Dendritic cell treated with granulocyte-macrophage colony-stimulating factor and Interleukin-4, amounts not matched to agents 40 ng/mL and 50 ng/mL, for 4 days (primary cell): ENCODE measurements around the gene NCMAP.

Experiments used
- H3K27ac Mint-ChIP-seq: one replicate; pipeline ENCODE4 v1.8.0; 2022; ENCODE audit warnings: mild to moderate bottlenecking, mixed read lengths
- H3K27me3 Mint-ChIP-seq: one replicate; pipeline ENCODE4 v1.8.0; 2022; ENCODE audit warnings: mild to moderate bottlenecking, mixed read lengths
- H3K36me3 Mint-ChIP-seq: one replicate; pipeline ENCODE4 v1.8.0; 2022; ENCODE audit warnings: low read depth, mixed read lengths
- H3K4me1 Mint-ChIP-seq: one replicate; pipeline ENCODE4 v1.8.0; 2022; ENCODE audit warnings: low read depth, mixed read lengths
- H3K4me3 Mint-ChIP-seq: one replicate; pipeline ENCODE4 v1.8.0; 2022; ENCODE audit warnings: mild to moderate bottlenecking, moderate library complexity, mixed read lengths
- H3K9me3 Mint-ChIP-seq: one replicate; pipeline ENCODE4 v1.8.0; 2022; ENCODE audit warnings: mixed read lengths
- intact Hi-C: fragments of 100-400 bp; cut with micrococcal nuclease; formaldehyde crosslinking; loops from one replicate; pipeline ENCODE4 v1.15.0; 2022

Gene NCMAP

DNA sequence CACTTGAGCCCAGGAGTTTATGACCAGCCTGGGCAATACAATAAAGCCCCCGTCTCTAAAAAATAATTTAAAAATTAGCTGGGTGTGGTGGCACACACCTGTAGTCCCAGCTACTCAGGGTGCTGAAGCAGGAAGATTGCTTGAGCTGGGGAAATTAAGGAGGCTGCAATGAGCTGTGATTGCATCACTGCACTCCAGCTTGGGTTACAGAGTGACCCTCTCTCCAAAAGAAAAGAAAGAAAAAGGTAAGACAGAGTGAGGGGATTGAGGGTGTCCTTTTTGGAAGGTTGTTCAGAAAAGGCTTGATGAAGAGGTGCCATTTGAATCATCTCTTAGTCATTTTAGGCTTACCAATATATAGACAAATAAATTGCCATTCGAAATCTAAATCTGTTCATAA lies 83.2 kb downstream of the NCMAP start:
- H3K4me1 Mint-ChIP-seq: peaks cover 44% of the 10 kb centered on the region
- H3K9me3 Mint-ChIP-seq: no peaks in the 10 kb centered on the region
- H3K36me3 Mint-ChIP-seq: peaks cover 17% of the 10 kb centered on the region
- intact Hi-C loops: loop anchor here (10.0 kb wide), 2 partner anchors 244 to 444 kb away; no protein-coding TSS in a partner anchor
- H3K27ac Mint-ChIP-seq: peak overlapping the region; percentile 90
- H3K4me3 Mint-ChIP-seq: no peak overlapping the region
- H3K27me3 Mint-ChIP-seq: no peaks in the 10 kb centered on the region

DNA sequence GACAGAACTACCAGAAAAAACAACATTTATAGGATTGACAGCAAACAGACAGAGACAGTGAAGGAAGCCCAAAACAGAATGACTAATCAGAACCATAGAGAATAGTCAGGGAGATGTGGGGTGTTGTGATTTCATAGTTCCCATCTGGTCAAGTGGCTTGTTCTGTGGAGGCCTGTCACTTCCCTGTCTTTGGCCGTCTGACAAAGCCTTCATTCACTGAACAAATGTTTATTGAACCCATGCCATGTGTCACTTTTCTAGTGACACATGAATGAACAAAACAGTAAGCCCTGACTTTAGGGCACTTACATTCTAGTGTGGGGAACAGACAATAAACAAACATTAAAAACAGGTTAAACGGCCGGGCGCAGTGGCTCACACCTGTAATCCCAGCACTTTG lies 84.0 kb downstream of the NCMAP start:
- peak overlapping the region; percentile 90 for H3K27ac Mint-ChIP-seq
- H3K27me3 Mint-ChIP-seq: no peaks in the 10 kb centered on the region
- H3K4me3 Mint-ChIP-seq: no peak overlapping the region
- H3K9me3 Mint-ChIP-seq: no peaks in the 10 kb centered on the region
- peaks cover 52% of the 10 kb centered on the region for H3K4me1 Mint-ChIP-seq
- intact Hi-C loops: loop anchor here (5.0 to 10.0 kb wide), 4 partner anchors 107 to 445 kb away; partner anchors contain the start of genes CLIC4 and NIPAL3
- peaks cover 23% of the 10 kb centered on the region for H3K36me3 Mint-ChIP-seq

DNA sequence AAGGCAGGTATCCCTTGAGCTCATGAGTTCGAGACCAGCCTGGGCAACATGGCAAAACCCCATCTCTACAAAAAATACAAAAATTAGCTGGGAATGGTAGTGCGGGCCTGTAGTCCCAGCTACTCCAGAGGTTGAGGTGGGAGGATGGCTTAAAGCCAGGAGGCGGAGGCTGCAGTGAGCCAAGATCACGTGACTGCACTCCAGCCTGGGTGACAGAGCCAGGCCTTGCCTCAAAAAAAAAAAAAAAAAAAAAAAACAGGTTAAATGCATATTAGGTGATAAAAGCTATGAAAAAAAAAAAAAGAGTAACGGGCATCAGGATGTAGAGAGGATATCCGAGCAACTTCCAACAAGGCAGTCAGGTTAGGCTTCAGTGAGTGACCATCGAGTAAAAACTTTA lies 84.4 kb downstream of the NCMAP start:
- peaks cover 27% of the 10 kb centered on the region for H3K36me3 Mint-ChIP-seq
- peaks cover 56% of the 10 kb centered on the region for H3K4me1 Mint-ChIP-seq
- no peaks in the 10 kb centered on the region for H3K27me3 Mint-ChIP-seq
- H3K4me3 Mint-ChIP-seq: no peak overlapping the region
- H3K9me3 Mint-ChIP-seq: no peaks in the 10 kb centered on the region
- intact Hi-C loops: loop anchor here (5.0 kb wide), 2 partner anchors 107 to 223 kb away; partner anchors contain the start of genes CLIC4 and NIPAL3
- H3K27ac Mint-ChIP-seq: peak overlapping the region; percentile 90

DNA sequence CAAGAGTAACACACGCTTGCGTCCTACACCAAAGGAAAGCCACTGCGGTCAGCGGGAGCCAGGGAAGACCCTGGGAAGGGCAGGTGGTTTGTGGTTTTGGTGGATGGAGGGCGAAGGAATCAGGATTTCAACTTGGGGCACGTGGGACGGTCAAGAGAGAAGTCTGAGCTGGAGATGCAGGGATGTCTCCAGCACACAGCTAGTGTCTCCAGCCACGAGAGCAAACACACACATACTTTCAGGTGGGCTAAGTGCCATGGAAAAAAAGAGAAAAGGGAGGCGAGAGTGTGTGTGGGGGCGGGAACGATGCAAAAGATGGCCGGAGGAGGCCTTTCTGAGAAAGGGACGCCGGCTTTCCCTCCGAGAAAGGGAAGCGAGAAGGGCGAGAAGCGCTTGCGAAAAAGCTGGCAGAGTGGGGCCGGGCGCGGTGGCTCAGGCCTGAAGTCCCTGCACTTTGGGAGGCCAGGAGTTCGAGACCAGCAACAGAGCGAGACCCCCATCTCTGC lies 85.8 kb downstream of the NCMAP start:
- intact Hi-C loops: loop anchor here (2.0 to 5.0 kb wide), 3 partner anchors 106 to 591 kb away; partner anchors contain the start of genes CLIC4, NIPAL3 and SYF2
- H3K4me3 Mint-ChIP-seq: peak overlapping the region; percentile 82
- peak overlapping the region; percentile 90 for H3K27ac Mint-ChIP-seq
- H3K36me3 Mint-ChIP-seq: peaks cover 41% of the 10 kb centered on the region
- no peaks in the 10 kb centered on the region for H3K9me3 Mint-ChIP-seq
- peaks cover 47% of the 10 kb centered on the region for H3K4me1 Mint-ChIP-seq
- H3K27me3 Mint-ChIP-seq: no peaks in the 10 kb centered on the region

DNA sequence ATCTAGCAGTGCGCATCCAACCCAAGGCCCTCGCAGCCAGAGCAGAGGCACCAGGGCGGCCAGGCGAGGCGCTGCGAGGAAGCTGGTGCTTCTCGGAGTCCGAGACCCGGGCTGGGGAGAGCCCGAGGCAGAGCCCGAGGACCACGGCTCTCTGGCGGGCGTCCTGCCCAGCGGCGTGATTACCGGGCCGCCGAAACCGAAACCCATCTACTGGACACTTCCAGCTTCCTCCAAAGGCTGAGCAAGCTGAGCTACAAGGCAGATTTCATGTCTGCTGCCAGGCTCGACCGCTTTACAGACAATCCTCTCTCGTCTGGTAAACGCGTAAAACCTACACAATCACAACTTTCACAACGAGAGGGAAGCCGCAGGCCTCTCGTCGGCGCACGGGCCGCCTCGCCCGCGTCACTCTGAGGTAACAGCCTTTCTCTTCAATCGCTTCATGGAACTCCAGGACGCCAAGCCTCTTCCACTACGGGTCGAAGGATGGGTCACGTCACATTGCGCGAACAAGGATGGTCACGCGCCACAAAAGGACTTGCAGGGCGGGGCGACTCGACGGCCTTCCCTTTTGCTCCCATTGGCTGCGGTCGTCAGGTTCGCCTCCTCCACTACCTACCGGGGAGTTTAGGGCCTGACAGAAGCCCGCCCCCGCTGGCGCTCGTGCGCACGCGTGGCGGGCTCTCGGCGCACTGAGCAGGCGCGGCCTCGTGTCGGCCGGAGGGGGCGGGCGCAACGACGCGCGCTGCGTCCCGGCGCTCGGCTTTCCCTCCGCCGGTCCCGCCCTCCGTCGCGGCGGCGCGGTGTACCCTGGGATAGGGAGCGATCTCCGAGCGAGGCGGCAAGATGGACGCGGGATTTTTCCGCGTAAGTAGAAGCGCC lies 86.8 kb downstream of the NCMAP start, which contains the start of gene SRRM1:
Gene SRRM1 (plus strand): TSS at position 822 of the 882 bp plus-strand sequence. CDS start 25 bp downstream, at position 847.
- H3K4me3 Mint-ChIP-seq: peak within 1 kb of the TSS; percentile 82
- peaks cover 47% of the 10 kb centered on the region for H3K4me1 Mint-ChIP-seq
- intact Hi-C loops: loop anchor here (2.0 to 5.0 kb wide), 3 partner anchors 105 to 590 kb away; partner anchors contain the start of genes CLIC4, NIPAL3 and SYF2
- no peaks in the 10 kb centered on the region for H3K27me3 Mint-ChIP-seq
- peaks cover 51% of the 10 kb centered on the region for H3K36me3 Mint-ChIP-seq
- H3K9me3 Mint-ChIP-seq: no peaks in the 10 kb centered on the region
- H3K27ac Mint-ChIP-seq: peak within 1 kb of the TSS; percentile 90

DNA sequence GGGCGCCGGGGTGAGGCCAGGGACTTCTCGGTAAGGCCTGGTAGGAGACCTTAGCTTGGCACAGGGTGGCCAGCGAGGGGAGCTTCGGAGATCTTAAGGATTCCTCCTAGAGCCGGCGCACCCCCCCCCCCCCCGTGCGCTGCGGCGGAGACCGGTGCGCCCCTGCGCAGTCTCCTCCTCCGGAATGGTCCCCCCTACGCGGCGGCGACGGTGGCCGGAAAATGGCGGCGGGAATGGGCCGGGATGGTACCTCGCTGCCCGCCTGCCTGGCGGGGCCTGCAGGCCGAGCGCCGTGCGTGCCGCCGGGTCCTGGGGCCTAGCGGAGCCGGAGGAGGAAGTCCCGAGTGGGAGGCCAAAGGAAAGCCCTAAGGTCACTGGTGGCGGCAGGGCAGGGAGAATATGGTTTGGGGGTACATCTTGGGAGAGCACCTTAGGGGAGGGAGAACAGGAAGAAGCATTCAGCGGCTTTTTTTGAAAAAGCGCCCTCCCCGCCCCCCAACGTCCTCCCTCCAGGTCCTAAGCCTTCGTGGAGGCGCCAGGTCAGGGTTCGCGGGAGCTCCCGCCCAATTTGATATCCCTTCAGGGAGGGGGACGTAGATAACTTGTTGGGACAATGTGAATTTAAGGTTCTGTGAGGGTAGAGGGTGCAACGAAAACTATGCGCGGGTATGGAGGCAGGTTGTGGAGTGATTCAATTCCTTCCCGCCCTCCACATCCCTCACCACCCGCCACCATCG lies 87.6 kb downstream of the NCMAP start:
- Mint-ChIP-seq H3K27ac (peak overlapping the region; percentile 90), H3K36me3 (peaks cover 59% of the 10 kb centered on the region), H3K27me3 (no peaks in the 10 kb centered on the region), H3K4me1 (peaks cover 47% of the 10 kb centered on the region), H3K9me3 (no peaks in the 10 kb centered on the region), H3K4me3 (peak overlapping the region; percentile 82)
- intact Hi-C loops: loop anchor here (2.0 to 5.0 kb wide), 3 partner anchors 104 to 589 kb away; partner anchors contain the start of genes CLIC4, NIPAL3 and SYF2

DNA sequence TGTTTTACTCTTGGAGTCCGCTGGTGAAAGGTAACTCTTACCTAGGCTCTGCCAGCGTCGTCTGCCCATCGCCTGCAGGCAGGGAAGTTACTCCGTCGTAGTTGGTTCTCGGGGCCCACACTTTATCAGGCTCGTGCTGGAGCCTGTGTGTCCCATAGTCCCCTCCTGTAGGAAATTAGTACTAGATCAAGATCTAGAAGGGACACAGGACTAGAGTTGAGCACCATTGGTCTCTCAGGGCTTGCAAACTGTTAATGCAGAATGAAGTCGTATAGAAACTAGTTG lies 88.2 kb downstream of the NCMAP start:
- no peaks in the 10 kb centered on the region for H3K9me3 Mint-ChIP-seq
- peak overlapping the region; percentile 90 for H3K27ac Mint-ChIP-seq
- intact Hi-C loops: loop anchor here (5.0 kb wide), 2 partner anchors 103 to 227 kb away; partner anchors contain the start of genes CLIC4 and NIPAL3
- H3K27me3 Mint-ChIP-seq: no peaks in the 10 kb centered on the region
- peaks cover 65% of the 10 kb centered on the region for H3K36me3 Mint-ChIP-seq
- H3K4me1 Mint-ChIP-seq: peaks cover 45% of the 10 kb centered on the region
- H3K4me3 Mint-ChIP-seq: peak overlapping the region; percentile 82

DNA sequence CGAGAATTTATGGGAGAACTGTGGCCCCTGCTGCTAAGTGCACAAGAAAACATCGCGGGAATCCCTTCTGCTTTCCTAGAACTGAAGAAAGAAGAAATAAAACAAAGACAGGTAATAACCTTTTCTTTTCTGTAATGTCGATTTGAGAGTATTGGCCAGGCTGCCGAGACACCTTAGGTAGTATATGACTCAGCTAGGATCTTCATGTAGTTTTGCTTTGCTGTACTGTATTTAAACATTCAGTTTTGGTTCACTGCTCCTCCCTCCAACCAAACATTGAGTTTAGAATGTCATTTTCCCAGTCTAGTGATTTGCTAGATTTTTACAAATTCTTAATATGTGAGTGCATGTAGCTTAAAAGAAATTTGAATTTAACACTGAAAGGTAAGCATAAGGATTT lies 93.0 kb downstream of the NCMAP start:
- peaks cover 14% of the 10 kb centered on the region for H3K4me1 Mint-ChIP-seq
- H3K4me3 Mint-ChIP-seq: no peak overlapping the region
- H3K27ac Mint-ChIP-seq: no peak overlapping the region
- no peaks in the 10 kb centered on the region for H3K27me3 Mint-ChIP-seq
- H3K9me3 Mint-ChIP-seq: no peaks in the 10 kb centered on the region
- intact Hi-C loops: no loop called here
- H3K36me3 Mint-ChIP-seq: peaks cover 97% of the 10 kb centered on the region

DNA sequence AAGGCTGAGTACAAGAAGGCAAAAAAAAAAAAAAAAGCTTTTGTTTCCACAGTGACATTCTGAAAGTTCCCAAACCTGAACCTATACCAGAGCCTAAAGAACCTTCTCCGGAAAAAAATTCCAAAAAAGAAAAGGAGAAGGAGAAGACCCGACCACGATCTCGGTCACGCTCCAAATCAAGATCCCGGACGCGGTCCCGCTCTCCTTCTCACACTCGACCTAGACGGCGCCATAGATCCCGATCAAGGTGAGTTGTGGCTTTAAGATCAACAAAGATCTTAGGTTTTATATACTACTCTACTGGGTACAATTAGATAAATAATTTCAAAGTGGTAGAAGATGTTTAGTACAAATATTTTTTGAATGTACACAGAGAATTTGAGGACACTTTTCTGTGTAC lies 96.5 kb downstream of the NCMAP start:
- no peak overlapping the region for H3K4me3 Mint-ChIP-seq
- no peaks in the 10 kb centered on the region for H3K9me3 Mint-ChIP-seq
- H3K4me1 Mint-ChIP-seq: no peaks in the 10 kb centered on the region
- intact Hi-C loops: no loop called here
- no peaks in the 10 kb centered on the region for H3K27me3 Mint-ChIP-seq
- H3K27ac Mint-ChIP-seq: no peak overlapping the region
- H3K36me3 Mint-ChIP-seq: peaks cover 99% of the 10 kb centered on the region

DNA sequence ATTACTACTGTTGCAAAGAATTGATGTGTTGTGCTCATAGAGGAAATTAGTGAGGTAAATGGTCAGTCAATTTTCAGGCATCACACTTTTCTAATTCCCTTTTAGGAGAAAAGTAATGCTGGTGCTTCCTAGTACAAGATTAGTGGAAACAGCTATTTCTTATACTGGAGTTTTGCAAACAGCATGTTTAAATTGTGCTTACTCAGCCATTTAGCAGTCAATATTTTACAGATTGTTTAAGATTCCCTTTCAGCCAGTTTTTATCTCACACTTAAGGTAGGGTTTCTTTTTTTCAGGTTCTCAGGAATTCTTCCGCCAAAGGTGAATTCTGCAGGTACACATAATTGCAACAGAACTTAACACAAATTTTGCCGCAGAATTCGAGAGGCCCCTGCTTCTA lies 98.1 kb downstream of the NCMAP start:
- Mint-ChIP-seq H3K36me3 (peaks cover 99% of the 10 kb centered on the region), H3K27me3 (no peaks in the 10 kb centered on the region)

DNA sequence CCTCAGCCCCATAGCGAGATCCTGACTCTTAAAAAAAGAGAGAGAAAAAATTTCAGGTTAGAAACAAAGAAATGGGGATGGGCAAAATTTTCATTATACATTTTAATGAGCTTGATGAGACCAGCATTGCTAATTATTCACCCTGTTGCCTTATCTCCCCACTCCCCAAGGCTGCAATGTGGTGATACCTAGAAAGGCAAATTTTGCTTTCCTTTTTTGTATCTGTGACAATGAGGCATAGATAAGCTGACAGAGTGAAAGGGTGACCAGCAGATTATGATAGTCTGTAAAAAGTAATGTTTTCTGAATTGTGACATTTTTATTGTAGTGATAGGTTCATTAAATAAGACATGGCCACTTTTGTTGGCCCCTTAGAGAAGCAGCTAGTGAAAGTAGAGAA lies 100.2 kb downstream of the NCMAP start:
- Mint-ChIP-seq H3K27me3 (no peaks in the 10 kb centered on the region), H3K27ac (no peak overlapping the region), H3K9me3 (no peaks in the 10 kb centered on the region), H3K36me3 (peaks cover 99% of the 10 kb centered on the region), H3K4me1 (no peaks in the 10 kb centered on the region), H3K4me3 (no peak overlapping the region)
- intact Hi-C loops: no loop called here

More for the DNA sequence above, 98.1 kb downstream of the NCMAP start:
- intact Hi-C loops: no loop called here
- Mint-ChIP-seq H3K27ac (no peak overlapping the region), H3K4me1 (no peaks in the 10 kb centered on the region), H3K9me3 (no peaks in the 10 kb centered on the region), H3K4me3 (no peak overlapping the region)

DNA sequence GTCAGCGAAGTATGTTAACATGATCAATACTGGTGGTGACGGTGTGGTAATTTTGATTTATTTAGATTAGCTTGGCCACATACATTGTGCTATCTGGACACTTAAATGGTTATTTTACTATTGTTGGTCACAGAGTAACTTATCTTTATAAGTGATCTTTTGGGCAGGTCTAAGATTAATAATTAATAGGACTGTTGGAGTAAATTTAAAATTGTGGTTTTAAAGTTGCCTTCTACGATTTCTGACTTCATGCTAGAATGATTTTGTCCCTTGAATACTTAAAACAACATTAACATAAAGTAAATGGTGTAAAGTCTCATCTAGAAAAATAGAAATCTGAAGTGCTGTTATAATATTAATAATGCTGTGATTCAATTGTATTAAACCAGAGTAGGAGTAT lies 101.9 kb downstream of the NCMAP start:
- intact Hi-C loops: no loop called here
- Mint-ChIP-seq H3K4me3 (no peak overlapping the region), H3K27ac (no peak overlapping the region), H3K9me3 (no peaks in the 10 kb centered on the region), H3K36me3 (peaks cover 99% of the 10 kb centered on the region), H3K27me3 (no peaks in the 10 kb centered on the region), H3K4me1 (no peaks in the 10 kb centered on the region)
